Choroid plexus epithelial cell (primary cell): ENCODE results near the gene DIP2C.
A peak's percentile ranks its signal among the peaks of the same experiment; 100 is the strongest.

Experiments
- DNase-seq: peaks from one replicate; pipeline ENCODE4 v3.0.0-alpha.2; 2010; ENCODE audit warnings: low read depth
- H3K4me3 ChIP-seq: 2 replicates; pipeline ENCODE4 v1.5.1; 2011; ENCODE audit warnings: low read depth, mild to moderate bottlenecking, control low read depth, low read length, moderate library complexity
- CTCF ChIP-seq: conservative IDR thresholded peaks from 2 replicates; pipeline ENCODE4 v1.5.1; 2011; ENCODE audit warnings: low read depth, mild to moderate bottlenecking, control low read depth, inconsistent platforms, low read length, moderate library complexity

DIP2C gene

DNA sequence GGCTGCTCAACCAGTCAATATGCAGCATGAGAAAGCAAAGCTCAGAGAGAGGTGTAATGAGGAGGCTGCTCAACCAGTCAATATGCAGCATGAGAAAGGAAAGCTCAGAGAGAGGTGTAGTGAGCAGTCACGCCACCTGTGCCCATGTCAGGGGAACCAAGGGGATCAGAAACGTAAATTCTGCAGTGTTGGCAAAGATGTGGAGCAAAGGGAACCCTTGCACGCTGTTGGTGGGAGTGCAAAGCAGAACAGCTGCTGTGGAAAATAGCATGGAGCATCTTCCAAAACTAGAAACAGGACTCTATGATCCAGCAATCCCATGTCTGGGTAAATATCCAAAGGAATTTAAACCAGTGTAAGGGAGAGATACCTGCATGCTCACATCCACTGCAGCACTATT, 194.9 kb downstream of the DIP2C start:
- no peak for DNase-seq
- TF ChIP-seq CTCF, result no peak
- H3K4me3 ChIP-seq, result no peak overlapping the region

DNA sequence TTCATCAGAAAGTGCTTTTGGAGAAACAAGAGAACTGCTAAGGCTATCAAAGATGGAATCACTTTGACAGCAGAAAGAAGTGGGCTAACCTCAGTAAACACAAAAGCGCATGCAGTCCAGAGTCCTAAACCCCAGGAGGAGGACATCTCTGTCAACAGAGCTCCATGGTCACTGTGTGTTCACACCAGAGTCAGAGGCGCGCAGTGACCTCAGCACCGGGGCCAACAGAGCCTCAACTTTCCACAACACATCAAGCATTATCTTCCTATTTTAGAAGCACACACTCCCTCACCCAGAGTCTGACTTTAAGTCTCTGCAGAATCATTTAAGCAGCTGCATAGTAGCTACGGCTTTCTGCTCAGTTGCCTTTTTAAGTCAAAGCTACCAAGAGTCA, 195.3 kb downstream of the DIP2C start:
- no peak overlapping the region for H3K4me3 ChIP-seq
- no peak for DNase-seq
- no peak for TF ChIP-seq CTCF

DNA sequence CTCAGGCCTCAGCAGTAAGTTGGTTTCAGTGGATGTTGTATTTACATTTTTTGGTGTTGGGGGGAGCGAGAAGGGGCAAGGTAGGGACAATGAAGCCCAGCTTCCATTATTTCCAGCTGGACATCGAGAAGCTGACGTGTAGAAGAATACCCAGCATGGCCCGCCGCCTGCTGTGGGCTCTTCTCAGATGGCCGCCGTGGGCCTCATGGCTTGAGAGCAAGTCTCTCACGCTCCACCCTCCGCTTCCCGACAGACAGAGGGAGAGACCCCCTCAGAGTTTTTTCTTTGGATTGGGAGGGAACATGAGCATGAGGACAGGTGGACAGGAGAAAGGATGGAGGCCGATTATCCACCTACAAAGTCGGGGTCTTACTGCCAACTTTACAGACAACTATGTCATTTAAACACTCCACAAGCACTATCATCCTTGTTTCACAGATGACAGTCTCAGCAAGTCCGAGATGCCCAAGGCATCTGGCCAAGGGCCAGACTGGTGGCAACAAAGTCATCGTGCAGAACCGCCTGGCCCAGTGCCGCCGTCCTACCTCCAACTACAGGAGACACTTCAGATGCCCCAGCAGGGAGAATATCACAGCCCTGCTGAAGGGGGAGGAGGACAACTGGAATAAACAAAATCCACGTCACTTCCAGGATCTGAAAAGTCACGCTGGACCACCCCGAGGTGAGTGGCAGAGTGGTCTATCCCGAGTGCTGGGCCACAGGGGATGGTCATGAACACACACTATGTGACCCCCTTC, 195.9 kb downstream of the DIP2C start:
- no peak for TF ChIP-seq CTCF
- H3K4me3 ChIP-seq, result no peak overlapping the region
- no peak for DNase-seq

- H3K4me3 ChIP-seq, result no peak overlapping the region
- no peak for DNase-seq
- no peak for TF ChIP-seq CTCF
These were observed 196.6 kb downstream of the DIP2C start for GRCh38 chr10:492836-493235.

GRCh38 chr10:491667-492424, 197.6 kb downstream of the DIP2C start:
- no peak for DNase-seq
- TF ChIP-seq CTCF, result no peak
- H3K4me3 ChIP-seq, result no peak overlapping the region

DNA sequence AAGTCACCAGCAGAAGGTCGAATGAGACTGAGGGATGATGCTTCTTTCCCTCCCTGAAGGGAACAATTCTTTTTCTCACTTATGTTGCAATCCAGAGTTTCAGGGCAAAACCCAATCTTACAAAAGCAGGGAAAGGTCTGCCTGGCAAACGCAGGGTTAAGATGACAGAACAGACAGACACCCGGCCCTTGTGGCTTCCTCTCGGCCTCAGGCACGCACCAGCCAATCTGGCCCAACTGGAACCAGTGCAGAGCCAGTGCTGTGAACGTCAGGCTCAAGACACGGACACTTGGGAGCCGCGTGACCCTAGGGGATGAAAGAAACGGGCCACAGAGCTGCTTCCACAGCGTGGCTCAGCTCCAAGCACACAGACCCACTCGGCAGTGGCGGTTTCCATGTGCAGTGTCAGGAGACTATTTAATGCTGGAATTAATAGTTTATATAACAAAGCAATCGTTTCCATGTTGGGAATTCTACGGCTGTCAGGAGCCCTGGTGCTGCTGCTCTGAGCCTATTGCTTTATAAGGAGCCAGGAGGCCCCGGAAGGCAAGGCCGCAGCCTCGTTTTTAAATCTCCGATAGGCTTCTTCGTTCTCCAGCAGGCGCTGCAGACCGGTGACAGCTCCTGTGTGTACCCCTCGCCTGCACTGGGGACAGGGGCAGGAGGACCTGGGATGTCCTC, 198.4 kb downstream of the DIP2C start:
- peak; percentile 47 for DNase-seq
- no peak for TF ChIP-seq CTCF

More for the DNA sequence above, 198.4 kb downstream of the DIP2C start:
- peak overlapping the region; percentile 11 for H3K4me3 ChIP-seq
